HUES6 (cell line): ENCODE measurements around the gene ZNF460.

Experiments used
- H3K27ac ChIP-seq: 2 replicates; pipeline ENCODE4 v1.7.0; 2013; ENCODE audit warnings: low read depth, mild to moderate bottlenecking, low read length, inconsistent platforms
- H3K27me3 ChIP-seq: 2 replicates; pipeline ENCODE4 v1.6.1; 2013; ENCODE audit warnings: low read length; ENCODE audit not compliant: control insufficient read depth, insufficient read depth
- H3K36me3 ChIP-seq: 2 replicates; pipeline ENCODE4 v1.6.1; 2013; ENCODE audit warnings: low read length; ENCODE audit not compliant: control insufficient read depth, insufficient read depth
- H3K4me1 ChIP-seq: 2 replicates; pipeline ENCODE4 v1.6.1; 2013; ENCODE audit warnings: low read length; ENCODE audit not compliant: control insufficient read depth, insufficient read depth
- H3K4me3 ChIP-seq: 2 replicates; pipeline ENCODE4 v1.5.1; 2013; ENCODE audit warnings: low read depth, low read length
- H3K9ac ChIP-seq: one replicate; pipeline ENCODE4 v1.6.1; 2013; ENCODE audit warnings: mild to moderate bottlenecking, low read length
- H3K9me3 ChIP-seq: 2 replicates; pipeline ENCODE4 v1.6.1; 2013; ENCODE audit warnings: low read depth, low read length; ENCODE audit not compliant: control insufficient read depth, insufficient read depth

Gene ZNF460

GRCh38 chr19:57314146-57314545, 33.9 kb downstream of the ZNF460 start:
- Histone ChIP-seq H3K9ac (no peak overlapping the region), H3K4me1 (no peaks in the 10 kb centered on the region), H3K4me3 (no peak overlapping the region), H3K27ac (no peak overlapping the region), H3K27me3 (peaks cover 53% of the 10 kb centered on the region), H3K9me3 (no peaks in the 10 kb centered on the region), H3K36me3 (no peaks in the 10 kb centered on the region)

DNA sequence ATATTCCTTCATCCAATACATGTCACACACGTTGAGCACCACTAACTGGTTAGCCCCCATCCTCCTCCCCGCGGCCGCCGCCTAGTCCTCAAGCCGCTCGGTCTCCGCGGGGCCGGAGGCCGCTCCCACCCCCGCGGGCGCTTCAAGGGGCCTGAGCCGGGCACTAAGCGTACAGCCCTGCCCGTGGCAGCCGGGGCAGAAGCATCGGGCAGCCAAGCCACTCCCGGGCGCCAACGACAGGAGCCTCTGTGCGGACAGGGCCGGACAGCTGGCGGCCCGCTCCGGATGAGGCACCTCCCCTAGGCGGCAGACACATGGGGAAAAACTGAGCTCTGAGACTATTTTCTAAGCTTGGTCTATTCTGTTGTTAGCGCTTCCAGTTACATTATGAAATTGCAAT, 37.2 kb downstream of the ZNF460 start:
- Histone ChIP-seq H3K27ac (no peak overlapping the region), H3K4me3 (peak overlapping the region; percentile 47; the same call in 1 of the 2 replicates), H3K27me3 (peaks cover 48% of the 10 kb centered on the region), H3K4me1 (peaks cover 4% of the 10 kb centered on the region; the same call in 1 of the 2 replicates), H3K9ac (no peak overlapping the region), H3K36me3 (no peaks in the 10 kb centered on the region), H3K9me3 (no peaks in the 10 kb centered on the region)

- H3K4me1 ChIP-seq = peaks cover 4% of the 10 kb centered on the region; the same call in 1 of the 2 replicates
- H3K27ac ChIP-seq = no peak overlapping the region
- peak overlapping the region; percentile 24 for H3K9ac ChIP-seq
Measured at GRCh38 chr19:57319869-57320179, 39.5 kb downstream of the ZNF460 start.

DNA sequence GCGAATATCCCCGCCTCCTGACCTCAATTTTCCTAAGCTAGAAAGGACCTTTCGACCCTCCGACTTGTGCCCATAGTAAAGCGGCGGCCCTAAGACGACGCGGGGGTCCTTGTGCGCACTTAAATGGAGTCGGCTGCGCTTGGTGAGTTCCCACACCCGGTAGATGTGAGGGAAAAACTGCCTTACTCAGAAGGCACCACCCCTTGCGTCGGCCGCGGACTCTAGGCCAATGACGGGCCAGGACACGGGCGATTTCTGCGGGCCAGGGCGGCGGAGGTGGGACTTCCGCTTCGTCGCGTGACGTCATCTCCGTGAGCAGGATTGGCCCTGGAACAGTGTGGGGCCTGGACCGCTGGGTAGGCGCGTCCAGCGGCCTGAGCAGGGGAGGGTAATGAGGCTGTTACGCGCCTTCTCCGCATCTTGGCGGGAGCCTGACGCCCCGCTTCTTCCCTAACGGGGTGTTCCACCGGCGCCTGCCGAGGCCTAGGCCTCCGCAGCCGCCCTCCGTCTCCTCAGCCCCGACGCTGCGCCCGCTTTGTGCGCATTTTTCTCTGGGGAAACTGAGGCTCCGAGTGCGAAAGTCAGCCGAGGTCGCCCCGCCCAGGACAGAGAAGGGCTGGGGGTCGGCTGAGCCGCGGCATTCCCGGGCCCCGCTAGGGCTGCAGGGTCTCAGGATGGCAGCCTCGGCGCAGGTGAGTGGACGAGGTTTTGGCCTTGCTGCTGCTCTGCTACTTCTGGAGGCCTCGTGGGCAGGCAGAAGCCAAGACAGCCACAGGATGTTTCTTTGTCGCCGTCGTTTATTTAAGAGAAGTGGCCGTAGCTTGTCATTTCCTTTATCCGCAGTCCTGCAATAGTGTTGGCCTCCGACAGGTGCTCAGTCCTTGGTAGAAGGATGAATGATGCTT, 40.1 kb downstream of the ZNF460 start, which contains the start of gene ZNF543:
Gene ZNF543 (plus strand): TSS at position 293 of the 905 bp plus-strand sequence. CDS start 382 bp downstream, at position 675.
- H3K4me1 ChIP-seq = peaks cover 4% of the 10 kb centered on the region; the same call in 1 of the 2 replicates
- H3K27ac ChIP-seq = peak within 1 kb of the TSS; percentile 46; the same call in 1 of the 2 replicates
- H3K4me3 ChIP-seq = peak within 1 kb of the TSS; percentile 90
- H3K27me3 ChIP-seq = peaks cover 29% of the 10 kb centered on the region
- H3K36me3 ChIP-seq = peaks cover 21% of the 10 kb centered on the region
- H3K9me3 ChIP-seq = no peaks in the 10 kb centered on the region
- H3K9ac ChIP-seq = peak within 1 kb of the TSS; percentile 88

More at GRCh38 chr19:57319869-57320179, 39.5 kb downstream of the ZNF460 start:
- Histone ChIP-seq H3K36me3 (peaks cover 15% of the 10 kb centered on the region), H3K27me3 (peaks cover 35% of the 10 kb centered on the region), H3K9me3 (no peaks in the 10 kb centered on the region), H3K4me3 (peak overlapping the region; percentile 90)

DNA sequence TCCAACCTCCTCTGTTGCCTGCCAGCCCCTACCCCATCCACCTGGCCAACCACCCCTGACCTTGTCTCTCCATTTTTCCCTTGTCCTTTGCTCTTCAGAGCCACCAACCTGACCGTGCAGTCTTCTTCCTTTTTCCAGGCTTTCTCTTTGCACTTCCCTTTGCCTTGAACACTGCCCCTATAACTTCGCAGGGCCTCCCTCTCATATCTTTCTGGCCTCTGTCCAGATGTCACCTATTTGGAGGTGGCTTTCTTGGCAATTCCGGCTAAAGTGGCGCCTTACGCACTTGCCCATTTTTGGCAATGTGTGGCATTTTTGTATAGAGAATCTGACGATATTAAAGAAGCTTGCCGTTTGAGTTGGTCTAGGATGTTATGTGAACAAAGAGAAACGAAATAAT, 40.8 kb downstream of the ZNF460 start:
- Histone ChIP-seq H3K36me3 (peaks cover 28% of the 10 kb centered on the region), H3K4me1 (peaks cover 4% of the 10 kb centered on the region; the same call in 1 of the 2 replicates), H3K27ac (no peak overlapping the region), H3K4me3 (peak overlapping the region; percentile 90), H3K9me3 (no peaks in the 10 kb centered on the region), H3K27me3 (peaks cover 22% of the 10 kb centered on the region), H3K9ac (peak overlapping the region; percentile 88)

DNA sequence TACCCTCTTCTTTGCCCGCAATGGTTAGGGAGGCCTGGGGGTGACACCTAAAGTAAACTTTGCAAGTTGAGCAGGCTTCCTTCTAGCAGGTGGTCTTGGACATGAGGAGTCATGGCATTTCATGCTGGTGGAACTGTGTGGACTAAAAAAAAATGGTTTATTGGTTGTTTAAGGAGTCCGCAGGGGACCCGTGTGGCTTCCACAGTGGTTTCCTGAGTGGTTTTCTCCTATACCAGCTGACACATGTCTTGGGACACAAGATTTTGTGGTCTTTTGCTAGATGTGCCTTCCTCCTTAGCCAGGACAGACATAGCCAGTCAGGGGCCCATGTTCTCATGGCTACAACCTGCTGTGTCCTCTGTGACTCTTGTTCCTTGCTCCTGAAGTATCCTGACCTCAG, 41.5 kb downstream of the ZNF460 start:
- Histone ChIP-seq H3K4me3 (peak overlapping the region; percentile 90), H3K9me3 (no peaks in the 10 kb centered on the region), H3K4me1 (peaks cover 4% of the 10 kb centered on the region; the same call in 1 of the 2 replicates), H3K27me3 (peaks cover 16% of the 10 kb centered on the region), H3K9ac (peak overlapping the region; percentile 88), H3K36me3 (peaks cover 33% of the 10 kb centered on the region), H3K27ac (no peak overlapping the region)

GRCh38 chr19:57324992-57325391, 44.7 kb downstream of the ZNF460 start:
- Histone ChIP-seq H3K27ac (no peak overlapping the region), H3K9me3 (no peaks in the 10 kb centered on the region), H3K9ac (no peak overlapping the region), H3K36me3 (peaks cover 63% of the 10 kb centered on the region), H3K4me3 (no peak overlapping the region), H3K27me3 (no peaks in the 10 kb centered on the region), H3K4me1 (no peaks in the 10 kb centered on the region)

DNA sequence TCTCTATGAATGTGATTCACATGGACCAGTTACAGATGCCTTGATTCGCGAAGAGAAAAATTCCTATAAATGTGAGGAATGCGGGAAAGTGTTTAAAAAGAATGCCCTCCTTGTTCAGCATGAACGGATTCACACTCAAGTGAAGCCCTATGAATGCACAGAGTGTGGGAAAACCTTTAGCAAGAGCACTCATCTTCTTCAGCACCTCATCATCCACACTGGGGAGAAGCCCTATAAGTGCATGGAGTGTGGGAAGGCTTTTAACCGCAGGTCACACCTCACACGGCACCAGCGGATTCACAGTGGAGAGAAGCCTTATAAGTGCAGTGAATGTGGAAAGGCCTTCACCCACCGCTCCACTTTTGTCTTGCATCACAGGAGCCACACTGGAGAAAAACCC, 47.7 kb downstream of the ZNF460 start:
- Histone ChIP-seq H3K9me3 (no peaks in the 10 kb centered on the region), H3K36me3 (peaks cover 68% of the 10 kb centered on the region), H3K4me3 (no peak overlapping the region), H3K4me1 (no peaks in the 10 kb centered on the region), H3K27me3 (no peaks in the 10 kb centered on the region), H3K27ac (no peak overlapping the region), H3K9ac (no peak overlapping the region)

- Histone ChIP-seq H3K36me3 (peaks cover 11% of the 10 kb centered on the region), H3K4me1 (no peaks in the 10 kb centered on the region), H3K27me3 (no peaks in the 10 kb centered on the region), H3K27ac (no peak overlapping the region), H3K4me3 (no peak overlapping the region), H3K9me3 (no peaks in the 10 kb centered on the region), H3K9ac (no peak overlapping the region)
Measured at GRCh38 chr19:57334191-57334590, 53.9 kb downstream of the ZNF460 start.

DNA sequence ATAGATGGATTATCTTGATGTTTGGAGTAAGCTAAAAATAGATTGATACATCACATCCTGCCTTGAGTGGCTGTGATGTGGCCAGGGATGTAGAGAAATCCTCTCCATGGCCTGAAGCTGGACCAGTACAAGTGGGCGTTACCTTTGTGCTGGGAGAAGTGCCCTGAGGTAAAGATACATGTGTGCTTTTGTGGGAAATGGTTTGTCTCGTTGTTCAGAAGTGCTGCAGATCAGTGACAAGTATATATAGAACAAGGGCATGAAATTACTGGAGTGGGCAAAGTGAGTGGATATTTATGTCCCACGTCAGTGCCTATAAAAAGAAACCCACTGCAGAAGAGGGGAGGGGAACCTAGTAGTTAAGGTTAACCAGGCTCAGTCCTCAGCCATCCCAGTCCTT, 58.6 kb downstream of the ZNF460 start:
- Histone ChIP-seq H3K4me3 (no peak overlapping the region), H3K36me3 (no peaks in the 10 kb centered on the region), H3K27ac (no peak overlapping the region), H3K9ac (no peak overlapping the region), H3K4me1 (no peaks in the 10 kb centered on the region), H3K9me3 (no peaks in the 10 kb centered on the region), H3K27me3 (no peaks in the 10 kb centered on the region)

DNA sequence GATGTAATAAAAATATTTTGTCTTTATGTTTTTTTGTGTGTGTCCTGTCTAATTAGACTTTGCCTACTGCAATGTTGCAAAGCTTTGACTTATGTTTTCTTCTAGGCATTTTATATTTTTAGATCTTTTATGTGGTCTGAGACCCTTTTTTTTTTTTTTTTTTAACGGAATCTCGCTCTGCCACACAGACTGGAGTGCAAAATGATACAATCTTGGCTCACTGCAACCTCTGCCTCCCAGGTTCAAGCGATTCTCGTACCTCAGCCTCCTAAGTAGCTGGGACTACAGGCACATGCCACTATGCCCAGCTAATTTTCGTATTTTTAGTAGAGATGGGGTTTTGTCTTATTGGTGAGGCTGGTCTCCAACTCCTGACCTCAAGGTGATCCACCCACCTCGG, 62.3 kb downstream of the ZNF460 start:
- H3K4me1 ChIP-seq = no peaks in the 10 kb centered on the region
- no peak overlapping the region for H3K9ac ChIP-seq
- no peaks in the 10 kb centered on the region for H3K27me3 ChIP-seq
- H3K9me3 ChIP-seq = no peaks in the 10 kb centered on the region
- H3K27ac ChIP-seq = no peak overlapping the region
- H3K4me3 ChIP-seq = no peak overlapping the region
- H3K36me3 ChIP-seq = no peaks in the 10 kb centered on the region
